HEK293 (cell line): Measurements from ENCODE around the gene SLC17A5.

Experiments used
- CTCF ChIA-PET: fragments of 350-600 bp; formaldehyde crosslinking; extraction: SDS; loops from one replicate; lab custom pipeline; 2021; ENCODE audit warnings: antibody characterized with exemption; lab: Yijun Ruan, JAX
- POLR2A ChIA-PET: fragments of 300-600 bp; formaldehyde crosslinking; extraction: SDS; loops from one replicate; lab custom pipeline; 2020; ENCODE audit warnings: antibody characterized with exemption, inconsistent platforms; lab: Yijun Ruan, JAX
- H3K27ac ChIP-seq: fragments of 200-500 bp; sonication (Bioruptor generic); 2 replicates; pipeline ENCODE4 v1.5.1; 2014; ENCODE audit warnings: low read depth, low read length, control low read depth, inconsistent platforms; ENCODE audit errors: extremely low read depth
- H3K36me3 ChIP-seq, 2 experiments: fragments of 200-500 bp in 1 of 2; sonication (Bioruptor generic) in 1 of 2; 1 replicate in 1 of 2; 2 replicates in 1 of 2; pipeline ENCODE4 v1.5.1; 2014 to 2017; ENCODE audit warnings: inconsistent platforms in 2 of 2, low read length in 2 of 2; ENCODE audit not compliant: control insufficient read depth in 2 of 2, insufficient read depth in 1 of 2
- H3K4me1 ChIP-seq: fragments of 200-500 bp; sonication (Bioruptor generic); 2 replicates; pipeline ENCODE4 v1.5.1; 2014; ENCODE audit warnings: mild to moderate bottlenecking, low read length, inconsistent platforms; ENCODE audit not compliant: control insufficient read depth, insufficient read depth
- H3K4me3 ChIP-seq: 2 replicates; pipeline ENCODE4 v1.5.1; 2011; ENCODE audit warnings: low read depth, mild to moderate bottlenecking, control low read depth, low read length, moderate library complexity
- H3K9me3 ChIP-seq: fragments of 200-500 bp; sonication (Bioruptor generic); 2 replicates; pipeline ENCODE4 v1.5.1; 2014; ENCODE audit warnings: low read depth, low read length, inconsistent platforms; ENCODE audit not compliant: control insufficient read depth, insufficient read depth
- BCL6B ChIP-seq: fragments of 450-650 bp; formaldehyde crosslinking; IDR thresholded peaks from 2 replicates; pipeline ENCODE4 v1.5.1; 2017; ENCODE audit warnings: missing biosample characterization, missing genetic modification characterization
- HOXD13 ChIP-seq: sonication (generic); formaldehyde crosslinking; IDR thresholded peaks from 2 replicates; pipeline ENCODE4 v1.8.0; 2022; ENCODE audit warnings: missing genetic modification reagents, borderline replicate concordance
- SP2 ChIP-seq: fragments of 450-650 bp; formaldehyde crosslinking; IDR thresholded peaks from 2 replicates; pipeline ENCODE4 v1.5.1; 2016; ENCODE audit warnings: missing biosample characterization, missing genetic modification characterization
- SP3 ChIP-seq: fragments of 450-650 bp; formaldehyde crosslinking; IDR thresholded peaks from 2 replicates; pipeline ENCODE4 v1.5.1; 2016; ENCODE audit warnings: missing biosample characterization, missing genetic modification characterization
- TRIM28 ChIP-seq: IDR thresholded peaks from 2 replicates; pipeline ENCODE4 v1.6.1; 2011; ENCODE audit warnings: low read length, control low read depth, borderline replicate concordance
- ZFP37 ChIP-seq: fragments of 450-650 bp; formaldehyde crosslinking; IDR thresholded peaks from 2 replicates; pipeline ENCODE4 v1.5.1; 2016; ENCODE audit warnings: missing biosample characterization, missing genetic modification characterization
- ZFP69B ChIP-seq: fragments of 450-650 bp; formaldehyde crosslinking; IDR thresholded peaks from 2 replicates; pipeline ENCODE4 v1.5.1; 2016; ENCODE audit warnings: missing biosample characterization, missing genetic modification characterization
- ZNF10 ChIP-seq: fragments of 450-650 bp; formaldehyde crosslinking; IDR thresholded peaks from 2 replicates; pipeline ENCODE4 v1.5.1; 2017; ENCODE audit warnings: missing biosample characterization, missing genetic modification characterization
- ZNF133 ChIP-seq: fragments of 450-650 bp; formaldehyde crosslinking; IDR thresholded peaks from 2 replicates; pipeline ENCODE4 v1.5.1; 2016; ENCODE audit warnings: missing biosample characterization, missing genetic modification characterization
- ZNF138 ChIP-seq: fragments of 450-650 bp; formaldehyde crosslinking; IDR thresholded peaks from 2 replicates; pipeline ENCODE4 v1.5.1; 2016; ENCODE audit warnings: missing biosample characterization, missing genetic modification characterization, borderline replicate concordance
- ZNF148 ChIP-seq: fragments of 450-650 bp; formaldehyde crosslinking; IDR thresholded peaks from 2 replicates; pipeline ENCODE4 v1.5.0; 2017; ENCODE audit warnings: missing biosample characterization, missing genetic modification characterization, borderline replicate concordance
- ZNF157 ChIP-seq: fragments of 450-650 bp; formaldehyde crosslinking; IDR thresholded peaks from 2 replicates; pipeline ENCODE4 v1.5.1; 2016; ENCODE audit warnings: missing biosample characterization, missing genetic modification characterization
- ZNF174 ChIP-seq: fragments of 450-650 bp; formaldehyde crosslinking; IDR thresholded peaks from 2 replicates; pipeline ENCODE4 v1.5.0; 2017; ENCODE audit warnings: missing biosample characterization, mild to moderate bottlenecking, missing genetic modification characterization
- ZNF214 ChIP-seq: fragments of 450-650 bp; formaldehyde crosslinking; IDR thresholded peaks from 2 replicates; pipeline ENCODE4 v1.5.1; 2017; ENCODE audit warnings: missing biosample characterization, mild to moderate bottlenecking, missing genetic modification characterization, borderline replicate concordance
- ZNF362 ChIP-seq: fragments of 450-650 bp; formaldehyde crosslinking; IDR thresholded peaks from 2 replicates; pipeline ENCODE4 v1.5.1; 2016; ENCODE audit warnings: missing biosample characterization, missing genetic modification characterization
- ZNF423 ChIP-seq: fragments of 450-650 bp; formaldehyde crosslinking; IDR thresholded peaks from 2 replicates; pipeline ENCODE4 v1.5.1; 2016; ENCODE audit warnings: missing biosample characterization, missing genetic modification characterization
- ZNF660 ChIP-seq: fragments of 450-650 bp; IDR thresholded peaks from 2 replicates; pipeline ENCODE4 v1.5.1; 2018; ENCODE audit warnings: missing biosample characterization, mild to moderate bottlenecking, missing genetic modification characterization
- ZNF701 ChIP-seq: fragments of 450-650 bp; formaldehyde crosslinking; IDR thresholded peaks from 2 replicates; pipeline ENCODE4 v1.5.1; 2016; ENCODE audit warnings: missing biosample characterization, missing genetic modification characterization
- ZNF707 ChIP-seq: fragments of 450-650 bp; formaldehyde crosslinking; IDR thresholded peaks from 2 replicates; pipeline ENCODE4 v1.5.1; 2016; ENCODE audit warnings: missing biosample characterization, missing genetic modification characterization
- ZNF76 ChIP-seq: fragments of 450-650 bp; formaldehyde crosslinking; IDR thresholded peaks from 2 replicates; pipeline ENCODE4; 2016; ENCODE audit warnings: low read depth, missing biosample characterization, missing genetic modification characterization, borderline replicate concordance
- ZNF785 ChIP-seq: fragments of 450-650 bp; formaldehyde crosslinking; IDR thresholded peaks from 2 replicates; pipeline ENCODE4 v1.5.1; 2016; ENCODE audit warnings: missing biosample characterization, missing genetic modification characterization
- ZNF837 ChIP-seq: fragments of 450-650 bp; formaldehyde crosslinking; IDR thresholded peaks from 2 replicates; pipeline ENCODE4 v1.5.1; 2016; ENCODE audit warnings: missing biosample characterization, missing genetic modification characterization

Gene SLC17A5

GRCh38 chr6:73639040-73639439, 14.8 kb downstream of the SLC17A5 start:
- POLR2A ChIA-PET, result interaction anchor here (0.7 kb wide), 1 partner anchor 143 kb away, joined by 4 read pairs; no protein-coding TSS in a partner anchor
- H3K4me1 ChIP-seq, result 0 out of 2 replicates have a peak, but pooled peaks cover 3% of the 10 kb centered on the region
- no peak for TF ChIP-seq ZNF148 (tag by site-specific recombination)
- no peak for TF ChIP-seq ZNF423 (tag by site-specific recombination)
- TF ChIP-seq ZNF10, result no peak
- no peak for TF ChIP-seq BCL6B
- no peak for TF ChIP-seq SP2 (tag by site-specific recombination)
- TF ChIP-seq ZNF76 (tag by site-specific recombination), result no peak
- TF ChIP-seq ZFP69B (tag by site-specific recombination), result no peak
- no peak overlapping the region for H3K27ac ChIP-seq
- H3K4me3 ChIP-seq, result no peak overlapping the region
- peaks cover 28 to 38% of the 10 kb centered on the region in 2 experiments for H3K36me3 ChIP-seq
- CTCF ChIA-PET, result interaction anchor here (1.1 to 1.5 kb wide), 2 partner anchors 9 to 14 kb away, joined by 3 read pairs; no protein-coding TSS in a partner anchor
- no peaks in the 10 kb centered on the region for H3K9me3 ChIP-seq

- no peak overlapping the region for H3K27ac ChIP-seq
- CTCF ChIA-PET, result interaction anchor here (0.6 to 1.5 kb wide), 6 partner anchors 11 to 72 kb away, joined by 3 to 4 read pairs (median 3); no protein-coding TSS in a partner anchor
These were observed 16.4 kb downstream of the SLC17A5 start for GRCh38 chr6:73637404-73637803.

GRCh38 chr6:73636048-73636447, 17.7 kb downstream of the SLC17A5 start:
- Histone ChIP-seq H3K27ac (no peak overlapping the region), H3K36me3 (peaks cover 41% of the 10 kb centered on the region in 2 experiments), H3K4me3 (no peak overlapping the region), H3K4me1 (0 out of 2 replicates have a peak, but pooled peaks cover 3% of the 10 kb centered on the region), H3K9me3 (no peaks in the 10 kb centered on the region)
- ChIA-PET POLR2A (no interaction called here), CTCF (interaction anchor here (0.7 kb wide), 1 partner anchor 97 kb away, joined by 3 read pairs; no protein-coding TSS in a partner anchor)
- TF ChIP-seq ZNF174 (no peak), ZNF701 (no peak), SP3 (tag by site-specific recombination) (no peak), ZNF362 (tag by site-specific recombination) (no peak), ZNF157 (tag by site-specific recombination) (no peak), HOXD13 (no peak), ZNF133 (tag by site-specific recombination) (no peak), ZNF785 (tag by site-specific recombination) (no peak), ZNF837 (tag by site-specific recombination) (no peak)

More at GRCh38 chr6:73637404-73637803, 16.4 kb downstream of the SLC17A5 start:
- 0 out of 2 replicates have a peak, but pooled peaks cover 3% of the 10 kb centered on the region for H3K4me1 ChIP-seq
- POLR2A ChIA-PET, result interaction anchor here (1.0 kb wide), 1 partner anchor 117 kb away, joined by 4 read pairs; no protein-coding TSS in a partner anchor
- H3K4me3 ChIP-seq, result no peak overlapping the region
- H3K36me3 ChIP-seq, result peaks cover 35 to 38% of the 10 kb centered on the region in 2 experiments
- H3K9me3 ChIP-seq, result no peaks in the 10 kb centered on the region
- TF ChIP-seq ZFP37 (tag by site-specific recombination), result no peak
- TF ChIP-seq ZNF214, result no peak
- TF ChIP-seq ZNF138 (tag by site-specific recombination), result no peak
- no peak for TF ChIP-seq ZNF660
- no peak for TF ChIP-seq ZNF707 (tag by site-specific recombination)
- no peak for TF ChIP-seq TRIM28
